H1 (cell line): ENCODE measurements around the gene NAV2.

Experiments
- CHD1 ChIP-seq: IDR thresholded peaks from 2 replicates; pipeline ENCODE4 v1.6.1; 2012; ENCODE audit warnings: low read depth, low read length, improper control_type of control experiment
- EGR1 ChIP-seq: IDR thresholded peaks from 2 replicates; pipeline ENCODE4 v1.6.1; 2011; ENCODE audit warnings: low read depth, low read length, borderline replicate concordance
- GABPA ChIP-seq: IDR thresholded peaks from 2 replicates; pipeline ENCODE4 v1.6.1; 2011; ENCODE audit warnings: mild to moderate bottlenecking, low read length, moderate library complexity, borderline replicate concordance; ENCODE audit not compliant: insufficient read depth
- RAD21 ChIP-seq, 2 experiments: IDR thresholded peaks in 1 of 2; conservative IDR thresholded peaks in 1 of 2; 2 replicates each; pipeline ENCODE4 v1.6.1; 2011; ENCODE audit warnings: low read depth in 2 of 2, low read length in 2 of 2, improper control_type of control experiment in 1 of 2, inconsistent platforms in 1 of 2, mild to moderate bottlenecking in 1 of 2, moderate library complexity in 1 of 2
- SIN3A ChIP-seq, 2 experiments: IDR thresholded peaks in 1 of 2; conservative IDR thresholded peaks in 1 of 2; 2 replicates each; pipeline ENCODE4 v1.6.1; 2011 to 2012; ENCODE audit warnings: low read length in 2 of 2, improper control_type of control experiment in 1 of 2, low read depth in 1 of 2, mild to moderate bottlenecking in 1 of 2
- SUZ12 ChIP-seq: fragments of 200-600 bp; sonication (generic); IDR thresholded peaks from 2 replicates; pipeline ENCODE4 v1.6.1; 2012; ENCODE audit warnings: mild to moderate bottlenecking, inconsistent platforms, low read length, moderate library complexity, mixed read lengths
- TF ChIP-seq, protein P1 (sequence below), 3 experiments: IDR thresholded peaks; 1 replicate in 2 of 3; 2 replicates in 1 of 3; pipeline versions ENCODE4 v1.5.1 to v1.6.1; 2011; ENCODE audit warnings: low read length in 3 of 3, mild to moderate bottlenecking in 3 of 3, inconsistent platforms in 2 of 3, low read depth in 1 of 3, moderate library complexity in 1 of 3; ENCODE audit not compliant: insufficient read depth in 1 of 3; ENCODE audit errors: control extremely low read depth in 1 of 3

DNA sequence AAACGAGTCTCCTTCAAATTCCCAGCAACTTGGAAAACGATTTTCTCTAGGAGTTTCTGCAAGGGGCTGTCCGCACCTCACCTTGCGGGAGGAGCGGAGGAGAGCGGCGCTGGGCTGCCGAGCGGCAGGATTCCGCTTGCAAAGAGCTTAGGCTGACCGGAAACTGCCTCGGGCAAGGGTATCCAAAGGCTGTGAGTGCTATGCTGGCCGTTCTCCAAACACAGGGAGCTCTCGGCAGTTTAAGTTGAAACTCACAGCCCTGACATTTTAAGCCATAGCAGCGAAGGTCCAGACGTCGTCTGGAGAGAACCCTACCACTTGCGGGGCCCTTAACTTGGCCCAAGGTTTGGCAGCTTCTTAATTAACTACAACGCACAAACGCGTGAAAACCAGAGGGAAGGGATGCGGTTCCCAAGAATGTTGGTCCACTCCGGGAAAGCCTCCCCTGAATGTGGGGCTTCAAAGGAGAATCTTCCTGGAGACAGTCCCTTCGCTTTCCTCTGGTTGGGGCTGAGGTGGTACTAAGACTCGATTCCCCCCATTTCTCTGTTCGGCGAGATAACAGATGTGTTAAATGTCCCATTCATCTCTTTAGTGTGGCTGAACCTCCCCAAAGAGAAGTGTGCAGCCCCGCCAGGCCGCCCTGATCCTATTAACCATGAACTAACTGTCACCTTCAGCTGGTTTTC is 448.7 kb downstream of the NAV2 start:
- TF ChIP-seq, protein P1, sequence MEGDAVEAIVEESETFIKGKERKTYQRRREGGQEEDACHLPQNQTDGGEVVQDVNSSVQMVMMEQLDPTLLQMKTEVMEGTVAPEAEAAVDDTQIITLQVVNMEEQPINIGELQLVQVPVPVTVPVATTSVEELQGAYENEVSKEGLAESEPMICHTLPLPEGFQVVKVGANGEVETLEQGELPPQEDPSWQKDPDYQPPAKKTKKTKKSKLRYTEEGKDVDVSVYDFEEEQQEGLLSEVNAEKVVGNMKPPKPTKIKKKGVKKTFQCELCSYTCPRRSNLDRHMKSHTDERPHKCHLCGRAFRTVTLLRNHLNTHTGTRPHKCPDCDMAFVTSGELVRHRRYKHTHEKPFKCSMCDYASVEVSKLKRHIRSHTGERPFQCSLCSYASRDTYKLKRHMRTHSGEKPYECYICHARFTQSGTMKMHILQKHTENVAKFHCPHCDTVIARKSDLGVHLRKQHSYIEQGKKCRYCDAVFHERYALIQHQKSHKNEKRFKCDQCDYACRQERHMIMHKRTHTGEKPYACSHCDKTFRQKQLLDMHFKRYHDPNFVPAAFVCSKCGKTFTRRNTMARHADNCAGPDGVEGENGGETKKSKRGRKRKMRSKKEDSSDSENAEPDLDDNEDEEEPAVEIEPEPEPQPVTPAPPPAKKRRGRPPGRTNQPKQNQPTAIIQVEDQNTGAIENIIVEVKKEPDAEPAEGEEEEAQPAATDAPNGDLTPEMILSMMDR (IDR thresholded peaks at IDR 0.05; ENCODE audit: control extremely low read depth in 1 of 3, insufficient read depth in 1 of 3, low read depth in 1 of 3, low read length in 3 of 3): no peak
- no peak for TF ChIP-seq CHD1
- TF ChIP-seq RAD21 (IDR thresholded peaks at IDR 0.05 in 1 of 2, conservative IDR thresholded peaks at IDR 0.05 in 1 of 2; ENCODE audit: low read depth in 2 of 2, low read length in 2 of 2): no peak
- no peak for TF ChIP-seq SIN3A (conservative IDR thresholded peaks at IDR 0.05 in 1 of 2, IDR thresholded peaks at IDR 0.05 in 1 of 2; ENCODE audit: low read depth in 1 of 2, low read length in 2 of 2)
- peak; percentile 44; the same call in 1 of the 2 replicates for TF ChIP-seq EGR1
- peak; percentile 95 for TF ChIP-seq SUZ12
- no peak for TF ChIP-seq GABPA
